GM18951 (cell line): ENCODE results near the gene ATXN7L3B.

Source experiments
- POLR2A ChIP-seq: IDR thresholded peaks from 4 replicates; pipeline ENCODE4 v1.6.1; 2011; ENCODE audit warnings: mild to moderate bottlenecking; ENCODE audit not compliant: insufficient read length, insufficient read depth; ENCODE audit errors: extremely low read depth
- in situ Hi-C: fragments of 300-500 bp; cut with MboI; formaldehyde crosslinking; loops from one replicate; pipeline ENCODE4 v1.12.0; 2022; ENCODE audit warnings: low sequenced_read_pairs, mixed read lengths, inconsistent platforms; ENCODE audit not compliant: unreplicated experiment

Gene ATXN7L3B

GRCh38 chr12:74535536-74535935 lies 2.1 kb upstream of the ATXN7L3B start:
- in situ Hi-C loops: no loop called here
- no peak for TF ChIP-seq POLR2A

- in situ Hi-C loops: no loop called here
- TF ChIP-seq POLR2A: no peak
Measured at GRCh38 chr12:74537126-74537706, 419 bp upstream of the ATXN7L3B start.

GRCh38 chr12:74538491-74539258 lies 1.0 kb downstream of the ATXN7L3B start:
- TF ChIP-seq POLR2A: no peak
- in situ Hi-C loops: no loop called here

- no peak for TF ChIP-seq POLR2A
- in situ Hi-C loops: no loop called here
Measured at GRCh38 chr12:74539261-74539660, 1.6 kb downstream of the ATXN7L3B start.

- TF ChIP-seq POLR2A: no peak
- in situ Hi-C loops: no loop called here
Measured at GRCh38 chr12:74539765-74540526, 2.3 kb downstream of the ATXN7L3B start.

- in situ Hi-C loops: no loop called here
- no peak for TF ChIP-seq POLR2A
Measured at GRCh38 chr12:74541074-74541473, 3.4 kb downstream of the ATXN7L3B start.

GRCh38 chr12:74547249-74547648 lies 9.6 kb downstream of the ATXN7L3B start:
- in situ Hi-C loops: no loop called here
- no peak for TF ChIP-seq POLR2A

GRCh38 chr12:74551291-74551690 lies 13.7 kb downstream of the ATXN7L3B start:
- in situ Hi-C loops: no loop called here
- TF ChIP-seq POLR2A: no peak

- in situ Hi-C loops: no loop called here
- TF ChIP-seq POLR2A: no peak
Measured at GRCh38 chr12:74552201-74552600, 14.6 kb downstream of the ATXN7L3B start.

- TF ChIP-seq POLR2A: no peak
- in situ Hi-C loops: no loop called here
Measured at GRCh38 chr12:74559728-74560127, 22.1 kb downstream of the ATXN7L3B start.

GRCh38 chr12:74563927-74564326 lies 26.3 kb downstream of the ATXN7L3B start:
- no peak for TF ChIP-seq POLR2A
- in situ Hi-C loops: no loop called here

- in situ Hi-C loops: no loop called here
- no peak for TF ChIP-seq POLR2A
Measured at GRCh38 chr12:74578486-74578885, 40.9 kb downstream of the ATXN7L3B start.

GRCh38 chr12:74579446-74579845 lies 41.8 kb downstream of the ATXN7L3B start:
- no peak for TF ChIP-seq POLR2A
- in situ Hi-C loops: no loop called here
